Measurements from ENCODE around the gene IL27RA. TPM values are rescaled to one million over a fixed set of nuclear protein-coding genes. Genes with fewer than 3 reads are reported as not detected.

IL27RA gene
- total and polyA plus RNA-seq, 2 experiments from 2014 or later, result 7.7 to 11.4 TPM

DNA sequence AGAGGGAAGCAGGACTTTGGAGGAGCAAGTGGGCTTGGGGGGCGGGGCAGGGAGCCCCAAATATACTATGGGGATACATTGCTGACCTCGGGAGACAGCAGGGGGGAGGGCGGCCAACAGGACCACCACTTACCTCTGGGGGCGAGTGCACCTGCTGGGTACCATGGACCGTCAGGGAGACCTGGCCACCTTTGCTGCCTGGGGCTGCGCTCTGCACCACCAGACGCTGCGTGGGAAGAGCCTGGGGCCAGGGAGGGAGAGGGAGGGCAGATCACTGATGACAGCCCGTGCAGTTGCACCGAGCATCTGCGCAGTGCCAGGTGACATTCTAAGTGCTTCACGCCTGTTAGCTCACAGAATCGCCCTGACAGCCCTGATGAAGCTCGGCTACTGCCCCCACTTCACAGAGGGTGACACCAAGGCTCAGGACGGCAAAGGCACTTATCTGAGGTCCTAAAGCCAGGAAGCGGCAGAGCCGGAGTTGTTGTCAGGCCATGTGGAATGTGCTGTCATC is 49.5 kb upstream of the IL27RA start (continued):
- TF ChIP-seq, protein P1, sequence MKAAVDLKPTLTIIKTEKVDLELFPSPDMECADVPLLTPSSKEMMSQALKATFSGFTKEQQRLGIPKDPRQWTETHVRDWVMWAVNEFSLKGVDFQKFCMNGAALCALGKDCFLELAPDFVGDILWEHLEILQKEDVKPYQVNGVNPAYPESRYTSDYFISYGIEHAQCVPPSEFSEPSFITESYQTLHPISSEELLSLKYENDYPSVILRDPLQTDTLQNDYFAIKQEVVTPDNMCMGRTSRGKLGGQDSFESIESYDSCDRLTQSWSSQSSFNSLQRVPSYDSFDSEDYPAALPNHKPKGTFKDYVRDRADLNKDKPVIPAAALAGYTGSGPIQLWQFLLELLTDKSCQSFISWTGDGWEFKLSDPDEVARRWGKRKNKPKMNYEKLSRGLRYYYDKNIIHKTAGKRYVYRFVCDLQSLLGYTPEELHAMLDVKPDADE (IDR thresholded peaks at IDR 0.05), result no peak
- TF ChIP-seq JUNB (IDR thresholded peaks at IDR 0.05; ENCODE audit: unreplicated experiment) (no peak), EZH2 (IDR thresholded peaks at IDR 0.05; ENCODE audit: low read depth, unreplicated experiment) (no peak), EZH2phosphoT487 (IDR thresholded peaks at IDR 0.05; ENCODE audit: unreplicated experiment) (no peak)

DNA sequence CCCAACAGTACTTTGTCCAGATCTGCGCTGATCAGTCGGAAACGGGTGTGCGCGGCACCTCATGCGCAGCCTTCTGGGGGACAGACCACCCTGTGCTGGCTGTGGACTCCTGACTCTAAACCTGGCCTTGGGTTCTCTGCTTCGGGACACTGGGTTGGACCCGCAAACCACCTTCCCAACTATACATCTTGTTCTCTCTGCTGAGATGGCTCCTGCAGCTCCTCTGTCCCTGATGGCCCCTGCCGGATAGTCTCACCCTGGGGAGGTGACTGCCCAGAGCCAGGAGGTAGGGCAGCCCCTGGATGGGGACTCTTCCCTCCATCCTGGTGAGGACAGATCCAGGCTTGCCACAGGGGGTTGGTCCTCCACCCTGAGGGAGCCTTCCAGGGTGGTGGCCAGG is 48.8 kb upstream of the IL27RA start:
- no peaks in the 10 kb centered on the region for H3K9me2 ChIP-seq (ENCODE audit: insufficient read depth)
- no peak overlapping the region for H3K4me3 Mint-ChIP-seq
- H3K4me3 ChIP-seq, result no peak overlapping the region
- no peaks in the 10 kb centered on the region for H3K36me3 ChIP-seq (ENCODE audit: insufficient read depth)
- no peaks in the 10 kb centered on the region for H3K36me3 Mint-ChIP-seq (ENCODE audit: low read depth)
- H3K27ac Mint-ChIP-seq, result no peak overlapping the region
- DNase-seq (ENCODE audit: low spot score) (no peak), ATAC-seq (no peak)
- H3K27me3 ChIP-seq (ENCODE audit: insufficient read depth), result no peaks in the 10 kb centered on the region
- H3K27me3 Mint-ChIP-seq (ENCODE audit: insufficient read depth, low read depth, poor library complexity), result peaks cover 13% of the 10 kb centered on the region
- no peaks in the 10 kb centered on the region for H4K20me1 ChIP-seq (replicated peaks; ENCODE audit: insufficient read depth)
- H3K4me2 ChIP-seq, result no peak overlapping the region
- H3K79me2 ChIP-seq (replicated peaks; ENCODE audit: insufficient read depth), result no peaks in the 10 kb centered on the region
- H3F3A ChIP-seq (replicated peaks; ENCODE audit: low read depth), result peaks cover 13% of the 10 kb centered on the region
- H3K4me1 Mint-ChIP-seq, result peaks cover 41% of the 10 kb centered on the region
- H3K9me3 Mint-ChIP-seq, result no peaks in the 10 kb centered on the region
- H3K4me1 ChIP-seq (ENCODE audit: insufficient read depth), result peaks cover 50% of the 10 kb centered on the region
- H2AFZ ChIP-seq, result no peak overlapping the region
- H3K27ac ChIP-seq (ENCODE audit: low read depth), result no peak overlapping the region
- TF ChIP-seq, protein P2, sequence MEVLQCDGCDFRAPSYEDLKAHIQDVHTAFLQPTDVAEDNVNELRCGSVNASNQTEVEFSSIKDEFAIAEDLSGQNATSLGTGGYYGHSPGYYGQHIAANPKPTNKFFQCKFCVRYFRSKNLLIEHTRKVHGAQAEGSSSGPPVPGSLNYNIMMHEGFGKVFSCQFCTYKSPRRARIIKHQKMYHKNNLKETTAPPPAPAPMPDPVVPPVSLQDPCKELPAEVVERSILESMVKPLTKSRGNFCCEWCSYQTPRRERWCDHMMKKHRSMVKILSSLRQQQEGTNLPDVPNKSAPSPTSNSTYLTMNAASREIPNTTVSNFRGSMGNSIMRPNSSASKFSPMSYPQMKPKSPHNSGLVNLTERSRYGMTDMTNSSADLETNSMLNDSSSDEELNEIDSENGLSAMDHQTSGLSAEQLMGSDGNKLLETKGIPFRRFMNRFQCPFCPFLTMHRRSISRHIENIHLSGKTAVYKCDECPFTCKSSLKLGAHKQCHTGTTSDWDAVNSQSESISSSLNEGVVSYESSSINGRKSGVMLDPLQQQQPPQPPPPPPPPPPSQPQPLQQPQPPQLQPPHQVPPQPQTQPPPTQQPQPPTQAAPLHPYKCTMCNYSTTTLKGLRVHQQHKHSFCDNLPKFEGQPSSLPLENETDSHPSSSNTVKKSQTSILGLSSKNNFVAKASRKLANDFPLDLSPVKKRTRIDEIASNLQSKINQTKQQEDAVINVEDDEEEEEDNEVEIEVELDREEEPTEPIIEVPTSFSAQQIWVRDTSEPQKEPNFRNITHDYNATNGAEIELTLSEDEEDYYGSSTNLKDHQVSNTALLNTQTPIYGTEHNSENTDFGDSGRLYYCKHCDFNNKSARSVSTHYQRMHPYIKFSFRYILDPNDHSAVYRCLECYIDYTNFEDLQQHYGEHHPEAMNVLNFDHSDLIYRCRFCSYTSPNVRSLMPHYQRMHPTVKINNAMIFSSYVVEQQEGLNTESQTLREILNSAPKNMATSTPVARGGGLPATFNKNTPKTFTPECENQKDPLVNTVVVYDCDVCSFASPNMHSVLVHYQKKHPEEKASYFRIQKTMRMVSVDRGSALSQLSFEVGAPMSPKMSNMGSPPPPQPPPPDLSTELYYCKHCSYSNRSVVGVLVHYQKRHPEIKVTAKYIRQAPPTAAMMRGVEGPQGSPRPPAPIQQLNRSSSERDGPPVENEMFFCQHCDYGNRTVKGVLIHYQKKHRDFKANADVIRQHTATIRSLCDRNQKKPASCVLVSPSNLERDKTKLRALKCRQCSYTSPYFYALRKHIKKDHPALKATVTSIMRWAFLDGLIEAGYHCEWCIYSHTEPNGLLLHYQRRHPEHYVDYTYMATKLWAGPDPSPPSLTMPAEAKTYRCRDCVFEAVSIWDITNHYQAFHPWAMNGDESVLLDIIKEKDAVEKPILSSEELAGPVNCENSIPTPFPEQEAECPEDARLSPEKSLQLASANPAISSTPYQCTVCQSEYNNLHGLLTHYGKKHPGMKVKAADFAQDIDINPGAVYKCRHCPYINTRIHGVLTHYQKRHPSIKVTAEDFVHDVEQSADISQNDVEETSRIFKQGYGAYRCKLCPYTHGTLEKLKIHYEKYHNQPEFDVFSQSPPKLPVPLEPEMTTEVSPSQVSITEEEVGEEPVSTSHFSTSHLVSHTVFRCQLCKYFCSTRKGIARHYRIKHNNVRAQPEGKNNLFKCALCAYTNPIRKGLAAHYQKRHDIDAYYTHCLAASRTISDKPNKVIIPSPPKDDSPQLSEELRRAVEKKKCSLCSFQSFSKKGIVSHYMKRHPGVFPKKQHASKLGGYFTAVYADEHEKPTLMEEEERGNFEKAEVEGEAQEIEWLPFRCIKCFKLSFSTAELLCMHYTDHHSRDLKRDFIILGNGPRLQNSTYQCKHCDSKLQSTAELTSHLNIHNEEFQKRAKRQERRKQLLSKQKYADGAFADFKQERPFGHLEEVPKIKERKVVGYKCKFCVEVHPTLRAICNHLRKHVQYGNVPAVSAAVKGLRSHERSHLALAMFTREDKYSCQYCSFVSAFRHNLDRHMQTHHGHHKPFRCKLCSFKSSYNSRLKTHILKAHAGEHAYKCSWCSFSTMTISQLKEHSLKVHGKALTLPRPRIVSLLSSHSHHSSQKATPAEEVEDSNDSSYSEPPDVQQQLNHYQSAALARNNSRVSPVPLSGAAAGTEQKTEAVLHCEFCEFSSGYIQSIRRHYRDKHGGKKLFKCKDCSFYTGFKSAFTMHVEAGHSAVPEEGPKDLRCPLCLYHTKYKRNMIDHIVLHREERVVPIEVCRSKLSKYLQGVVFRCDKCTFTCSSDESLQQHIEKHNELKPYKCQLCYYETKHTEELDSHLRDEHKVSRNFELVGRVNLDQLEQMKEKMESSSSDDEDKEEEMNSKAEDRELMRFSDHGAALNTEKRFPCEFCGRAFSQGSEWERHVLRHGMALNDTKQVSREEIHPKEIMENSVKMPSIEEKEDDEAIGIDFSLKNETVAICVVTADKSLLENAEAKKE (CRISPR knock-in tag; IDR thresholded peaks at IDR 0.05), result no peak
- TF ChIP-seq, protein P3, sequence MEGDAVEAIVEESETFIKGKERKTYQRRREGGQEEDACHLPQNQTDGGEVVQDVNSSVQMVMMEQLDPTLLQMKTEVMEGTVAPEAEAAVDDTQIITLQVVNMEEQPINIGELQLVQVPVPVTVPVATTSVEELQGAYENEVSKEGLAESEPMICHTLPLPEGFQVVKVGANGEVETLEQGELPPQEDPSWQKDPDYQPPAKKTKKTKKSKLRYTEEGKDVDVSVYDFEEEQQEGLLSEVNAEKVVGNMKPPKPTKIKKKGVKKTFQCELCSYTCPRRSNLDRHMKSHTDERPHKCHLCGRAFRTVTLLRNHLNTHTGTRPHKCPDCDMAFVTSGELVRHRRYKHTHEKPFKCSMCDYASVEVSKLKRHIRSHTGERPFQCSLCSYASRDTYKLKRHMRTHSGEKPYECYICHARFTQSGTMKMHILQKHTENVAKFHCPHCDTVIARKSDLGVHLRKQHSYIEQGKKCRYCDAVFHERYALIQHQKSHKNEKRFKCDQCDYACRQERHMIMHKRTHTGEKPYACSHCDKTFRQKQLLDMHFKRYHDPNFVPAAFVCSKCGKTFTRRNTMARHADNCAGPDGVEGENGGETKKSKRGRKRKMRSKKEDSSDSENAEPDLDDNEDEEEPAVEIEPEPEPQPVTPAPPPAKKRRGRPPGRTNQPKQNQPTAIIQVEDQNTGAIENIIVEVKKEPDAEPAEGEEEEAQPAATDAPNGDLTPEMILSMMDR (conservative IDR thresholded peaks at IDR 0.05; ENCODE audit: low read depth in 2 of 2), result no peak
- TF ChIP-seq, protein P4, sequence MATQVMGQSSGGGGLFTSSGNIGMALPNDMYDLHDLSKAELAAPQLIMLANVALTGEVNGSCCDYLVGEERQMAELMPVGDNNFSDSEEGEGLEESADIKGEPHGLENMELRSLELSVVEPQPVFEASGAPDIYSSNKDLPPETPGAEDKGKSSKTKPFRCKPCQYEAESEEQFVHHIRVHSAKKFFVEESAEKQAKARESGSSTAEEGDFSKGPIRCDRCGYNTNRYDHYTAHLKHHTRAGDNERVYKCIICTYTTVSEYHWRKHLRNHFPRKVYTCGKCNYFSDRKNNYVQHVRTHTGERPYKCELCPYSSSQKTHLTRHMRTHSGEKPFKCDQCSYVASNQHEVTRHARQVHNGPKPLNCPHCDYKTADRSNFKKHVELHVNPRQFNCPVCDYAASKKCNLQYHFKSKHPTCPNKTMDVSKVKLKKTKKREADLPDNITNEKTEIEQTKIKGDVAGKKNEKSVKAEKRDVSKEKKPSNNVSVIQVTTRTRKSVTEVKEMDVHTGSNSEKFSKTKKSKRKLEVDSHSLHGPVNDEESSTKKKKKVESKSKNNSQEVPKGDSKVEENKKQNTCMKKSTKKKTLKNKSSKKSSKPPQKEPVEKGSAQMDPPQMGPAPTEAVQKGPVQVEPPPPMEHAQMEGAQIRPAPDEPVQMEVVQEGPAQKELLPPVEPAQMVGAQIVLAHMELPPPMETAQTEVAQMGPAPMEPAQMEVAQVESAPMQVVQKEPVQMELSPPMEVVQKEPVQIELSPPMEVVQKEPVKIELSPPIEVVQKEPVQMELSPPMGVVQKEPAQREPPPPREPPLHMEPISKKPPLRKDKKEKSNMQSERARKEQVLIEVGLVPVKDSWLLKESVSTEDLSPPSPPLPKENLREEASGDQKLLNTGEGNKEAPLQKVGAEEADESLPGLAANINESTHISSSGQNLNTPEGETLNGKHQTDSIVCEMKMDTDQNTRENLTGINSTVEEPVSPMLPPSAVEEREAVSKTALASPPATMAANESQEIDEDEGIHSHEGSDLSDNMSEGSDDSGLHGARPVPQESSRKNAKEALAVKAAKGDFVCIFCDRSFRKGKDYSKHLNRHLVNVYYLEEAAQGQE (IDR thresholded peaks at IDR 0.05; ENCODE audit: unreplicated experiment), result no peak
- TF ChIP-seq, protein P1 (IDR thresholded peaks at IDR 0.05), result no peak
- no peak for TF ChIP-seq POLR2AphosphoS5 (IDR thresholded peaks at IDR 0.05; ENCODE audit: low read depth)
- TF ChIP-seq STAT1 (IDR thresholded peaks at IDR 0.05; ENCODE audit: unreplicated experiment), result no peak
- no peak for TF ChIP-seq JUNB (IDR thresholded peaks at IDR 0.05; ENCODE audit: unreplicated experiment)
- no peak for TF ChIP-seq EZH2 (IDR thresholded peaks at IDR 0.05; ENCODE audit: low read depth, unreplicated experiment)
- no peak for TF ChIP-seq EZH2phosphoT487 (IDR thresholded peaks at IDR 0.05; ENCODE audit: unreplicated experiment)
- no peak for TF ChIP-seq NANOG (IDR thresholded peaks at IDR 0.05; ENCODE audit: borderline replicate concordance)
- TF ChIP-seq ZNF114 (CRISPR knock-in tag; IDR thresholded peaks at IDR 0.05), result no peak

Data from GM23338 (cell line).